ENCODE measurements around the gene MAB21L4.

MAB21L4 gene

DNA sequence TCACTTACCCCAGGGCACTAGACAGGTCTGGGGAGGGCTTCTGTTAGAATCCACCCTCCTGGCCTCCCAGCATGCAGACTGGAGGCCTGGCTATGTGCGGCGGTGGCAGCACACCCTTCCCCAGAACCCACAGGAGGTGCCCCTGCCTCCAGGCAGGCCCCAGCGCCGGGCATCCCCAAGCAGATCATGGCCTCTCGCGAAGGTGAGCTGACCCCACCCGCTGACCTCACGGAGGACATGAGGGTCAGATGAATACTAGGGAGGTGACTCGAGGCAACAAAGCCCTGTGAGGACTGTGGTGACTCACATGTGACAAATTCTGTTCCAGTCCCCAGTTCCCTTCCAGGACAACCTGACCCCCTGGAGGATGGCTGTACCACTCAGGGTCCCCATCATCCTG lies 1.9 kb downstream of the MAB21L4 start:
- TF ChIP-seq, protein P1, sequence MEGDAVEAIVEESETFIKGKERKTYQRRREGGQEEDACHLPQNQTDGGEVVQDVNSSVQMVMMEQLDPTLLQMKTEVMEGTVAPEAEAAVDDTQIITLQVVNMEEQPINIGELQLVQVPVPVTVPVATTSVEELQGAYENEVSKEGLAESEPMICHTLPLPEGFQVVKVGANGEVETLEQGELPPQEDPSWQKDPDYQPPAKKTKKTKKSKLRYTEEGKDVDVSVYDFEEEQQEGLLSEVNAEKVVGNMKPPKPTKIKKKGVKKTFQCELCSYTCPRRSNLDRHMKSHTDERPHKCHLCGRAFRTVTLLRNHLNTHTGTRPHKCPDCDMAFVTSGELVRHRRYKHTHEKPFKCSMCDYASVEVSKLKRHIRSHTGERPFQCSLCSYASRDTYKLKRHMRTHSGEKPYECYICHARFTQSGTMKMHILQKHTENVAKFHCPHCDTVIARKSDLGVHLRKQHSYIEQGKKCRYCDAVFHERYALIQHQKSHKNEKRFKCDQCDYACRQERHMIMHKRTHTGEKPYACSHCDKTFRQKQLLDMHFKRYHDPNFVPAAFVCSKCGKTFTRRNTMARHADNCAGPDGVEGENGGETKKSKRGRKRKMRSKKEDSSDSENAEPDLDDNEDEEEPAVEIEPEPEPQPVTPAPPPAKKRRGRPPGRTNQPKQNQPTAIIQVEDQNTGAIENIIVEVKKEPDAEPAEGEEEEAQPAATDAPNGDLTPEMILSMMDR (conservative IDR thresholded peaks at IDR 0.05) = no peak
- no peak for TF ChIP-seq ZFX (IDR thresholded peaks at IDR 0.05)
- no peak overlapping the region for H3K27ac ChIP-seq

DNA sequence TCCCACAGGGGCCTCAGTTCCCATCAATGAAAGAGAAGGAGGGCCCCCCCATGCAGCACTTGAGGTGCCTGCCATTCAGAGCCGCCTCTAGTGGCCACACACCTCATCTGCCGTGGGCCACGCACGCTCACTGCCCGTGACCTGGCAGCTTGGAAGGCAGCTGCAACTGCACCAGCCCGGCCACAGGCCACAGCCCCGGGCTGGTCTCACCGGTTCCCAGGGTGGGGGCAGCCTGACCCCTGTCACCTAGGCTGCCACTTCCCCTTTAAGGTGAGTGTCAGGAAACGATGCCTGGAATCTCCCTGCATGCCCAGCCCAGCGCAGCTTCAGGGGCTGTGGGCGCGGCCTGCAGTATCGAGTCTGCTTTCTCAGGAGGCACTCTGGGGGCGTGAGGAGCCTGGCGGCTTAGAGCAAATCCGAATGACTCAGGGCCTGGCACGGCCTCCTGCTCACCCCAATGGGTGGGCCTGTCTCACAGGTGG lies 2.6 kb downstream of the MAB21L4 start:
- no peak overlapping the region for H3K27ac ChIP-seq
- TF ChIP-seq ZFX (IDR thresholded peaks at IDR 0.05) = no peak
- TF ChIP-seq, protein P1 (conservative IDR thresholded peaks at IDR 0.05) = no peak

DNA sequence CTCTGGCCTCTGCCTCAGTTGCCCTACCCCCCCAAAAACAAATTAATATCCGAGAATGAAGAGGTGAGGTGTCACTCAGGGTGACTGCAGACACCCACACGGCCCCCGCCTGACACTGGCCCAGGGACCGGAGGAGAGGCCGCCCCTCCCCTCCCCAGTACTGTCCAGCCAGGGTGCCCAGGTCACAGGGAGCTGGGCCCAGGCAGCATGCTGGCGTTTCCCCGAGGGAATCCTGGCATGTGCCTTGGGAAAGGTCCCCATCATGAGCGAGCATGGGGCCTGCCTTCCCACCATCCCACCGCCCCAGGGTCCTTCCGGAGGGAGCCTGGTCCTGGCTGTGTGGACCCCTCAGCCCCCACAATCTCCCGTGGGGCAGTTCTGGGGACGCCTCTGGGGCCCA lies 3.0 kb downstream of the MAB21L4 start:
- no peak overlapping the region for H3K27ac ChIP-seq

DNA sequence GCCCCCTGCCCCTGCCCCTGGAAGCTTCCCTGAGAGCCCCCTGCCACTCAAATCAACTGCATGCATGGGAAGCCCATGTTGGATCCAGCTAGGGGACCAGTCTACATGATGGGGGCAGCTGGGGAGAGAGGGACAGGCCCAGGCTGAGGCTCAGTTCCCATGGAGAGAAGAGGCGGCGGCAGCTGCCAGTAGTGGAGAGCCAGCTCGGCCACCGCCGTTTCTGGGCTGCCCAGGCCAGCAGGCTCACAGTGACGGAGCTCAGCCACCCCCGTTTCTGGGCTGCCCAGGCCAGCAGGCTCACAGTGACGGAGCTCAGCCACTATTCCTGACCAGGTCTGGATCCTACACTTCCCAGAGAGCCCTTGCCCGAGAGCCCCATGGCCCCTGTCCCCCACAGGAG lies 3.6 kb downstream of the MAB21L4 start:
- TF ChIP-seq, protein P1 (conservative IDR thresholded peaks at IDR 0.05) = no peak
- no peak for TF ChIP-seq ZFX (IDR thresholded peaks at IDR 0.05)
- H3K27ac ChIP-seq = no peak overlapping the region

More for the DNA sequence above, 3.0 kb downstream of the MAB21L4 start:
- TF ChIP-seq, protein P1 (conservative IDR thresholded peaks at IDR 0.05) = no peak
- TF ChIP-seq ZFX (IDR thresholded peaks at IDR 0.05) = no peak

DNA sequence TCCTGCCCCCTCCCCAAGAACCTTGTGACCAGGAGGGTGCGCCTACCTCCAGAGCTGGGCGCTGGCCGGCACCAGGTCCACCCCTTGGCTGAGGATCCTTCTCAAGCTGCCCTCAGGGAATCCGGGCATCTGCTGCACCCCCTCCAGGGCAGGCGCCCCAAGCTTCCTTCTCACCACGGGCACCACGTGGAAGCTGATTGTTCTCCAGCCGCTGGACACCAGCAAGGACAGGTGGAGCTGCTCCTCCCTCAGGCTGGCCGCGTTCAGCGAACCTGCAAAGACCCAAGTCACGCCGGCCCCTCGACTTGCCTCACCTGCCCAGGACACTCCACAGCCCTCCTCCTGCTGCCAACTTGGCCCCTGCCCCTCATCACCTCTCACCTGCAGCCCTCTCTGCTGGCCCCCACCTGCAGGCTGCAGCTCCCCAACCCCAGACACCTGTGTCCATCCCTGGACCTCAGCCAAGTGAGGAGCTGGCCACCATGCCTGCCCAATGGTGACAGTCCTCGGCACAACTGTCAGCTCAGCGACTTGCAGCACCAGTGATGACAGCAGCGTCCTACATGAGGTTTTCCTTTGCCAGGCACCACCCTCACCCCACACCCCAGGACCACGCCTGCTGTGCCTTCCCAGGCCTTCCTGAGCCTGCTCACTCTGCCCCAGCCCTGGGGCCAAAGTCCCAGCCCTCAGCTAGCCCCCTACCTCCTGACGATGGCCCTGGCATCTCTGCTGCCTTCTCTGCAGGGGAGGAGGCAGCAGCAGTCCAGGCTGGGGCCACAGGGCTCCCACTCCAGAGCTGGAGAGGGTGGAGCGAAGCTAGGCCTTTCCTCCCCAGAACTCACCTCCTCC lies 4.2 kb downstream of the MAB21L4 start:
- H3K27ac ChIP-seq = no peak overlapping the region
- TF ChIP-seq, protein P1 (conservative IDR thresholded peaks at IDR 0.05) = no peak
- TF ChIP-seq ZFX (IDR thresholded peaks at IDR 0.05) = no peak

DNA sequence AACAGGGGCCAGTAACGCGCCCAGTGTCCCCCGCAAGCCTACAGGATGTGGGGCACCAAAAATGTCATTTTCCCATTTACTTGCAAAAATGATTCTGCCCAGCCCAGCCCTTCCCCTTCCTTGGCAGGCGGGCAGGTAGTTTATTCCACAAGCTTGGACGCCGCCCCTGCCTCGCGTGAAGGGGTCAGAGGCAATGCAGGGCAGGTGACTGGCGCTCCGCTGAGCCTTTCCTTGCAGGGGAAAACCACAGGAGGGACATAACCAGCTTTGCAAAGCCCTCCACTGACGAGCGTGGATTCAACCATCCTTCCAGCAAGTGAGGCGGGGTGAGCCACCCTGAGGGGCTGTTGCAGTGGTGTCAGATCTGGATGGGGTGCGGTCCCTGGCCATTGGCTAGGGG lies 5.3 kb downstream of the MAB21L4 start:
- TF ChIP-seq, protein P1 (conservative IDR thresholded peaks at IDR 0.05) = no peak
- no peak for TF ChIP-seq ZFX (IDR thresholded peaks at IDR 0.05)
- no peak overlapping the region for H3K27ac ChIP-seq

Data from C4-2B (cell line).